HFF-Myc (cell line): Measurements from ENCODE around the gene OGFR.

Experiments used
- DNase-seq: peaks from one replicate; pipeline ENCODE4 v3.0.0-alpha.2; 2011; ENCODE audit warnings: low read depth; ENCODE audit errors: extremely low read depth
- H3K4me3 ChIP-seq: replicated peaks from 2 replicates; pipeline ENCODE4 v1.5.1; 2011; ENCODE audit warnings: low read depth, mild to moderate bottlenecking, control low read depth, low read length
- TF ChIP-seq, protein P1 (sequence below): IDR thresholded peaks from 2 replicates; pipeline ENCODE4 v1.5.1; 2012; ENCODE audit warnings: mild to moderate bottlenecking, low read depth, low read length, control low read depth; ENCODE audit errors: missing control alignments

Gene OGFR

GRCh38 chr20:62823688-62824475 is 19.2 kb downstream of the OGFR start:
- no peak for DNase-seq
- TF ChIP-seq, protein P1, sequence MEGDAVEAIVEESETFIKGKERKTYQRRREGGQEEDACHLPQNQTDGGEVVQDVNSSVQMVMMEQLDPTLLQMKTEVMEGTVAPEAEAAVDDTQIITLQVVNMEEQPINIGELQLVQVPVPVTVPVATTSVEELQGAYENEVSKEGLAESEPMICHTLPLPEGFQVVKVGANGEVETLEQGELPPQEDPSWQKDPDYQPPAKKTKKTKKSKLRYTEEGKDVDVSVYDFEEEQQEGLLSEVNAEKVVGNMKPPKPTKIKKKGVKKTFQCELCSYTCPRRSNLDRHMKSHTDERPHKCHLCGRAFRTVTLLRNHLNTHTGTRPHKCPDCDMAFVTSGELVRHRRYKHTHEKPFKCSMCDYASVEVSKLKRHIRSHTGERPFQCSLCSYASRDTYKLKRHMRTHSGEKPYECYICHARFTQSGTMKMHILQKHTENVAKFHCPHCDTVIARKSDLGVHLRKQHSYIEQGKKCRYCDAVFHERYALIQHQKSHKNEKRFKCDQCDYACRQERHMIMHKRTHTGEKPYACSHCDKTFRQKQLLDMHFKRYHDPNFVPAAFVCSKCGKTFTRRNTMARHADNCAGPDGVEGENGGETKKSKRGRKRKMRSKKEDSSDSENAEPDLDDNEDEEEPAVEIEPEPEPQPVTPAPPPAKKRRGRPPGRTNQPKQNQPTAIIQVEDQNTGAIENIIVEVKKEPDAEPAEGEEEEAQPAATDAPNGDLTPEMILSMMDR: no peak
- no peak overlapping the region for H3K4me3 ChIP-seq

- no peak for DNase-seq
- TF ChIP-seq, protein P1: no peak
- H3K4me3 ChIP-seq: no peak overlapping the region
These were observed 20.1 kb downstream of the OGFR start for GRCh38 chr20:62824476-62825332.

DNA sequence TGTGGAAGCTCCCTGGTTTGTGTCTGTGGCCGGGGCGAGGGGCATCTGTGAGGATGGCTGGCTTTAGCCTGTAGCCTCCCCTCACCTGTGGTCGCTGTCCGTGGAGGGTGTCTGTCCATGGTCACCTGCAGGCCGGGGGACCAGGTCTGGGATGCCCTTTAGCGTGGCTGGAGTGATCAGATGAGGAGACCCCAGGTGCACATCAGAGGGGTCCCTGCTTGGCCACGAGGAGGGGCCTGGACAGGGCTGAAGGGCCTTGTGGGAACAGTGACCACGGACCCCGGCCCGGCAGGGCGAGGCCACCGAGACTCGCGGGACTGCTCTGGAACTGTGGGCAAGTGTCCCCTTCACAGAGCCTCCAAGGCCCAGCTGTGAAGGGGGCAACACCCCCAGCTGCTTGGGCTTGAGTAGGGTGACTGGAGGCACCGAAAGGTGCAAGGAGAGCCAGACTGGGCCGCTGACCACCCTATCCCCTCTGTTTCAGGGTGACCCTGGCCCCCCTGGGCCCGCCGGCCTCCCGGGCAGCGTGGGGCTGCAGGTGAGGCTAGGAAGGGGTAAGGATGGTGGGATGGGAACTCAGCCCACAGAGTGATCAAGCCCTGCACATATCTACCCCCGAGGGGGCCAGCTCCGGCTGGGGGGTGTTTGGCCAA is 20.8 kb downstream of the OGFR start:
- H3K4me3 ChIP-seq: no peak overlapping the region
- DNase-seq: no peak
- TF ChIP-seq, protein P1: no peak

DNA sequence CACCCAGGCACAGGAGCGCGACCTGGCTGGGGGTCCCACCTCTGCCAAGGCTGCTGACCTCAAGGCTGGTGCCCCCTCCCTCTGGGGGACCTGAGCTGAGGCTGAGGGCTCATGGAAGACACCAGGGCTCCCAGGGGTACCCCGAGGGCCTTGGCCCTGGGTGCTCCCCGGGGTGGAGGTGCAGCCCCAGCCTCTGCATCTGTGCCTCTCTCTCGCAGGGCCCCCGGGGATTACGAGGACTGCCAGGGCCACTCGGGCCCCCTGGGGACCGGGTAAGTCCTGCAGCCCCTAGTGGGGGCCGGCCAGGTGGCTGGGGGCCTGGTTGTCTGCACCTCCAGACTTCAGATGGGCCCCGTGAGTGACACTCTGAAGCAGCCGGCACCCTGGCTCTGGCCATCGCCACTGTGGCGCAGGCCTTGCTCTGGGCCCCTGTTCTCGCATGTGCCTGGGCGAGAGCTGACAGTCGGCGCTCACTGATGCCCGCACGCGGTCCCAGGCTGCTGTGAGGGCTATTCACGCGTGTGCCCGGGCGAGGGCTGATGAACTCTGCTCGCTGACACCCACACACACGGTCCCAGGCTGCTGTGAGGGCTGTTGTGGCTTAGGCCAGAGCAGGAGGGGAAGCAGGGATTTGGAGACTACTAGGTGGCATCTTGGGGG is 21.5 kb downstream of the OGFR start:
- DNase-seq: no peak
- TF ChIP-seq, protein P1: no peak
- no peak overlapping the region for H3K4me3 ChIP-seq

- DNase-seq: no peak
- TF ChIP-seq, protein P1: no peak
- H3K4me3 ChIP-seq: no peak overlapping the region
These were observed 22.1 kb downstream of the OGFR start for GRCh38 chr20:62826646-62827310.
